Measurements from ENCODE around the gene OSBPL8. TPM values are rescaled to one million over a fixed set of nuclear protein-coding genes. Genes with fewer than 3 reads are reported as not detected.
"Not testable (repeated sequence)": the region's sequence is repeated elsewhere in the genome, so short reads cannot be mapped to it uniquely, and the experiment has no call there.

The OSBPL8 gene
- total RNA-seq, 2 donors from 2014 or later: 141 to 146 TPM

DNA sequence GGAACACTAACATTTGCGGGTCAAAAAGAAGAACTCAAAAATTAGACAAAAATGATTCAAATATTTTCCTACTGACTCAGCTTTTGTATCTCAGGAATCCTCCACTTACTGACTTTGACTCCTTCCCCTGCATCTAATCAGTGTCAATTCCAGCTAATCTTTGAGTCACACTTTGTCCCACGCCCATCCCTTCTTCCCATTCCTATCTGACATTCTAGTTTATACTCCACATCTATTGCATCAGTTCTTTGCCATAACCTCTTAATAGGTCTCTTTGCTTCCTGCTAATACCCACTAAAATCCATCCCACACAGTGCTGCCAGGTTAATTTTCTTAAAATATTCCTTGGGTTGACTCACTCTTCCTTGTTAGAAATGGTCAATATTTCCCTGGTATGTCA, 230.4 kb downstream of the OSBPL8 start:
- no peaks in the 10 kb centered on the region for H3K4me1 Mint-ChIP-seq
- ATAC-seq (no peak), DNase-seq (no peak)
- H3K4me3 Mint-ChIP-seq: no peak overlapping the region
- peaks cover 34% of the 10 kb centered on the region for H3K27me3 Mint-ChIP-seq
- H3K27ac Mint-ChIP-seq: no peak overlapping the region
- no peaks in the 10 kb centered on the region for H3K36me3 Mint-ChIP-seq (ENCODE audit: low read depth)
- H3K9me3 ChIP-seq (ENCODE audit: control insufficient read depth, low read length, poor library complexity, severe bottlenecking): no peaks in the 10 kb centered on the region

DNA sequence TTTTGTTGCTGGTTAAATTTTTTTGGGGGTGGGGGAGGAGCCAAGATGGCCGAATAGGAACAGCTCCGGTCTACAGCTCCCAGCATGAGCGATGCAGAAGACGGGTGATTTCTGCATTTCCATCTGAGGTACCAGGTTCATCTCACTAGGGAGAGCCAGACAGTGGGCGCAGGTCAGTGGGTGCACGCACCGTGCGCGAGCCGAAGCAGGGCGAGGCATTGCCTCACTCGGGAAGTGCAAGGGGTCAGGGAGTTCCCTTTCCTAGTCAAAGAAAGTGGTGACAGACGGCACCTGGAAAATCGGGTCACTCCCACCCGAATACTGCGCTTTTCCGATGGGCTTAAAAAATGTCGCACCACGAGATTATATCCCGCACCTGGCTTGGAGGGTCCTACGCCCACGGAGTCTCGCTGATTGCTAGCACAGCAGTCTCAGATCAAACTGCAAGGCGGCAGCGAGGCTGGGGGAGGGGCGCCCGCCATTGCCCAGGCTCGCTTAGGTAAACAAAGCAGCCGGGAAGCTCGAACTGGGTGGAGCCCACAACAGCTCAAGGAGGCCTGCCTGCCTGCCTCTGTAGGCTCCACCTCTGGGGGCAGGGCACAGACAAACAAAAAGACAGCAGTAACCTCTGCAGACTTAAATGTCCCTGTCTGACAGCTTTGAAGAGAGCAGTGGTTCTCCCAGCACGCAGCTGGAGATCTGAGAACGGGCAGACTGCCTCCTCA, 239.8 kb downstream of the OSBPL8 start:
- not testable (repeated sequence) for H3K4me3 Mint-ChIP-seq; H3K9me3 ChIP-seq (ENCODE audit: control insufficient read depth, low read length, poor library complexity, severe bottlenecking); H3K27ac Mint-ChIP-seq; DNase-seq; H3K36me3 Mint-ChIP-seq (ENCODE audit: low read depth); ATAC-seq; H3K4me1 Mint-ChIP-seq
- H3K27me3 Mint-ChIP-seq: peaks cover 32% of the 10 kb centered on the region

DNA sequence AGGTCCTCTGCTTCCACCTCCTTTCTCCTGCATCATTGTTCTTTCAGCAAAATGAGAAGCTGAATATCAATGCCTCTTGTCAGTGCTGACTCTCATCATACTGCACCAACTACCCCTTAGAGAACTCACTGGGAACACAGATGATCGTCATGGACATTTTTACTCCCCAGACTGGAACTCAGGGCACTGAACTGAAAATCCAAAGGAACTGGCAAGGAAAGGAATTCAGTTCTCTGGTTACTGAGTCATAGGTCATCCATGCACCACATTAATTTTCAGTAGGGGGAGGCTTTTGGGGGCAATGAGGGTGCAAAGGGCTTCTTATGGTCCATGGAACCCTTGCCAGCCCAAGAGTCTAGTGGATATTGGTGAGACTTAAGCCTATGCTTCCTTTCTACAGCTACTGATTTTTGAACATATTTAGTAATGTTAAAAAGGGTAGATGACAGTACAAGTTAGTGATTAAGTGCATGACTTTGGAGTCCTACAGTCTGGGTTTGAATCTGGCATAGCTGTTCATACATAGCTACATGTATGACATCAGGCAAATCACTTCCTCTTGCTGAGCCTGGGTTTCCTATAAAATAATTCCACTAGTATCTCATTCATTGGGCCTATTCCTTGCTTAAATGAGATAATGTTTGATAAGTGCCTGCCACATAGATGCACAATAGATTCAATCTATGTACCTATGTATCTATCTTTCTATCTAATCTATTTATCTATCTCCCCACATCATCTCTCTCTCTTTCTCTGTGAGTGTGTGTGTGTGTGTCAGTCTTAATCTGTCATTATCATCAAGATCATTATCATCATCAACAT, 240.6 kb downstream of the OSBPL8 start:
- peaks cover 32% of the 10 kb centered on the region for H3K27me3 Mint-ChIP-seq

DNA sequence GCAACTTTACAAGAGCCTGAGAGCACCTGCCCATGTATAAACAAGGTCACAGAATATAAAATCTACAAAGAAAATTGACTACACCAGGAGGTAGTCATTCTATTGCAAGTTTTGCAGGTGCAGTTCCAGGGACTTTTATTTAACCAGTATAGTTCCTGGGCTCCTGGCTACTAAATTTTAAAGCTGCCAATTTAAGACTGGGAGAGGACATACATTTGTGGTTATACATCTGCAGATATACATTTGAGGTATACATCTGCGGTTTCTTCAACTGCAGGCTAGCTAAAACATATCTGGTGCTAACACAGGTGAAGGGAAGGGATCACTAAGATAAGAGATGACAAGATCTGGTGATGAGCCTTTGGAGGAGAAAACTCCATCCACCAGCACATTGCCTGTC, 241.6 kb downstream of the OSBPL8 start:
- no peak overlapping the region for H3K4me3 Mint-ChIP-seq
- peaks cover 36% of the 10 kb centered on the region for H3K27me3 Mint-ChIP-seq
- no peak for DNase-seq
- no peaks in the 10 kb centered on the region for H3K36me3 Mint-ChIP-seq (ENCODE audit: low read depth)
- no peaks in the 10 kb centered on the region for H3K9me3 ChIP-seq (ENCODE audit: control insufficient read depth, low read length, poor library complexity, severe bottlenecking)
- ATAC-seq: no peak
- no peaks in the 10 kb centered on the region for H3K4me1 Mint-ChIP-seq
- no peak overlapping the region for H3K27ac Mint-ChIP-seq

More for the DNA sequence above, 240.6 kb downstream of the OSBPL8 start:
- Mint-ChIP-seq H3K4me1 (no peaks in the 10 kb centered on the region), H3K27ac (no peak overlapping the region), H3K4me3 (no peak overlapping the region), H3K36me3 (ENCODE audit: low read depth) (no peaks in the 10 kb centered on the region)
- H3K9me3 ChIP-seq (ENCODE audit: control insufficient read depth, low read length, poor library complexity, severe bottlenecking): no peaks in the 10 kb centered on the region
- DNase-seq: no peak
- no peak for ATAC-seq

DNA sequence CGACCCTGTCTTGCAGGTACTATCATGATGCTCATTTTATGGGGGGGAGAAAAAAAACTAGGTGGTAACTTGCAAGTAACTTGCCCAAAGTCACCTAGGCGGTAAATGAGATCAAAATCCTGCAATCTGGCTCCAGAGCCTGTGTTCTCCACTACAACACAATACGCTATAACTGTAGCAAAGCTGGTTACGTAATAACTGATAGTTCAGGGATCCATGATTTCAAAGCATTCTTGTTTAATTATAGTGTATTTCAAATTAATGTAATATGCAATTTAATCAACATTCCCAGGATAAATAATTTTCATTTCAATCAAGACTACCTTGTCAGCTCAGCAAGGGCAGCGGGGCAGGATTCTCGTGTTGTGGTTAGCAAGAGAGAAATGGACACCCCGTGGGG, 243.1 kb downstream of the OSBPL8 start:
- Mint-ChIP-seq H3K27me3 (peaks cover 44% of the 10 kb centered on the region), H3K4me1 (no peaks in the 10 kb centered on the region), H3K27ac (no peak overlapping the region), H3K36me3 (ENCODE audit: low read depth) (no peaks in the 10 kb centered on the region), H3K4me3 (no peak overlapping the region)
- ATAC-seq (no peak), DNase-seq (no peak)
- no peaks in the 10 kb centered on the region for H3K9me3 ChIP-seq (ENCODE audit: control insufficient read depth, low read length, poor library complexity, severe bottlenecking)

DNA sequence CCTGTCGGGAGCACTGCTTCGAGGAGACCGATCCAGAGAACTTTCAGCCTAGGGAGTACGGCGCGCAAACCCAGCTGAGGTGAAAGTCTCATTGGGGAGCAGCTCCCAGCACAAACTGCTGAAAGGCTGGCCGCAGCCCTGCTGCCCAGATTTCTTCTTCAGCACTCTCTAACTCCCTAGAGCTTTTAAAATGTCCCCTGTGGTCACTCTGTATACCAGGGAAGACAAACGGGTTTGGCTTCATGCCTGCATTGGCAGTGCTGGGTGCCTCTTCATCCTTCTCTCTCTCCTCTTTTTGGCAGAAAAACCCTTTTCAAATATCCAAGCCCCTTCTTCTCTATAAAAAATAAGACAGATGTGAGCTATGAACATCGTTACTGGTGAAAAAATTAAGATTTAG, 246.3 kb downstream of the OSBPL8 start:
- Mint-ChIP-seq H3K4me3 (no peak overlapping the region), H3K4me1 (no peaks in the 10 kb centered on the region), H3K27ac (no peak overlapping the region), H3K36me3 (ENCODE audit: low read depth) (no peaks in the 10 kb centered on the region), H3K27me3 (peaks cover 45% of the 10 kb centered on the region)
- DNase-seq (no peak), ATAC-seq (no peak)
- no peaks in the 10 kb centered on the region for H3K9me3 ChIP-seq (ENCODE audit: control insufficient read depth, low read length, poor library complexity, severe bottlenecking)

DNA sequence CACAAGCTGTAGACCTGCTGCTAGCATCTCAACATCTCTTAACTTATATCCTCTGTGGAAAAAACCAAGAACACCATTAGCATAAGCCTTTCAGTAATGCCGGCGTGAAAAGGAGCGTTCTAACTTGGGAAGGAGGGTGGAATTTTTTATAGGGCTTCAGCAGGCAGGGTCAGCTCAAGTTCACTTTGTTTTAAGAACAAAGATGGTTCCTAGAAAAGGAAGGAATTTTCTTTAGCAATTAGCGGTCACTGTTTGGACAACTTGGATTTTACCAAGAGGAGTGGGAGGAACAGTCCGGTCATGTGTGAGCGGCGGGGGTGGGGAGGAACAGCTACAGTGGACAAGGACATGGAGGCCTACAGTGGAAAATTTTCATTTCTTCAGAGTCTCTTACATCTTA, 247.3 kb downstream of the OSBPL8 start:
- no peaks in the 10 kb centered on the region for H3K9me3 ChIP-seq (ENCODE audit: control insufficient read depth, low read length, poor library complexity, severe bottlenecking)
- no peaks in the 10 kb centered on the region for H3K4me1 Mint-ChIP-seq
- H3K36me3 Mint-ChIP-seq (ENCODE audit: low read depth): no peaks in the 10 kb centered on the region
- peaks cover 48% of the 10 kb centered on the region for H3K27me3 Mint-ChIP-seq
- ATAC-seq (no peak), DNase-seq (no peak)
- no peak overlapping the region for H3K4me3 Mint-ChIP-seq
- H3K27ac Mint-ChIP-seq: no peak overlapping the region

DNA sequence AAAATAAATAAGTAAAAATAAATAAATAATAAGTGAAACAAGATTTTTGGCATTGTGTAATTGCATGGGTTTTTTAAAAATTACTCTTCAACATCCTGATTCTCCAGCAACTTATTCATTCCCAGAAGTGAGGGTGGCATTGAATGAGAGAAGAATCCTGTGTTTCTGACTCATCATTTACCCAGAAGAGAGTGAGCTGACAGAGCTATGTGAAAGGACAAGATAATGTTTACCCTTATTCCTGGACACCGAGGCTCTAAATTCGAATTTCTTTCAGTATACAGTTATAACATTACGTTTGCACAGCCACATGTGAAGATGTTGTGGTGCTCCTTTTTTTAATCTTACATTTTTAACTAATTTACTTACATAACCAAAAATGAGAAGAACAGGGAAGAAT, 247.8 kb downstream of the OSBPL8 start:
- no peak for DNase-seq
- Mint-ChIP-seq H3K36me3 (ENCODE audit: low read depth) (no peaks in the 10 kb centered on the region), H3K4me3 (no peak overlapping the region), H3K4me1 (no peaks in the 10 kb centered on the region), H3K27me3 (peaks cover 49% of the 10 kb centered on the region), H3K27ac (no peak overlapping the region)
- H3K9me3 ChIP-seq (ENCODE audit: control insufficient read depth, low read length, poor library complexity, severe bottlenecking): no peaks in the 10 kb centered on the region
- ATAC-seq: no peak

DNA sequence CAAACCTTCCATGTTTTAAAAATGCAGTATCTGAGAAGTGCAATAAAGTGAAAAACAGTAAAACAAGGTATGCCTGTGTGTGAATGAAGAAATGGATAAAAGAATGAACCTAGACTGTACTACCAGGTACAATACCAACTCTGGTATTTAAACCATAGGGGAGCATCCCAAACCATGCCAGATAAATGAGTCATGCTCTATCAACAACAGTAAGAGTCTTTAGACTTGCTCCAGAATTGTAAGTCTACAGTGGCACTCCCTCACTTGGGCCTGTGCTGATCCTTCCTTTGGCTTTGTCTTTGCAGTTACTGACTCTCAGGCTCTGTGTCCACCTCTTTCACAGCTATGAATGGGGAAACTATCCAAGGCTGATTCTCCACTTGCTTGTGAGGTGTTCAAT, 249.5 kb downstream of the OSBPL8 start:
- Mint-ChIP-seq H3K4me1 (no peaks in the 10 kb centered on the region), H3K4me3 (no peak overlapping the region), H3K27ac (no peak overlapping the region), H3K36me3 (ENCODE audit: low read depth) (no peaks in the 10 kb centered on the region), H3K27me3 (peaks cover 34% of the 10 kb centered on the region)
- H3K9me3 ChIP-seq (ENCODE audit: control insufficient read depth, low read length, poor library complexity, severe bottlenecking): no peaks in the 10 kb centered on the region
- no peak for ATAC-seq
- no peak for DNase-seq

DNA sequence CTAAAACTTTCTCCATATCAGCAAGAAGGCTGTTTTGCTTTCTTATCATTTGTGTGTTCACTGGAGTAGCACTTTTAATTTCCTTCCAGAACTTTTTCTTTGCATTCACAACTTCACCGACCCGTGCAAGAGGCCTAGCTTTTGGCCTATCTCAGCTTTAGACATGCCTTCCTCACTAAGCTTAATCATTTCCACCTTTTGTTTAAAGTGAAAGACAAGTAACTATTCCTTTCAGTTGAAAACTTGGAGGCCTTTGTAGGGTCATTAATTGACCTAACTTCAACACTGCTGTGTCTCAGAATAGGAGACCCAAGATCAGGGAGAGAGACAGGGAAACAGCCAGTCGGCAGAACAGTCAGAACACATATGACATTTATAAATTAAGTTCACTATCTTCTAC, 250.7 kb downstream of the OSBPL8 start:
- no peaks in the 10 kb centered on the region for H3K9me3 ChIP-seq (ENCODE audit: control insufficient read depth, low read length, poor library complexity, severe bottlenecking)
- H3K36me3 Mint-ChIP-seq (ENCODE audit: low read depth): no peaks in the 10 kb centered on the region
- ATAC-seq (no peak), DNase-seq (no peak)
- H3K27ac Mint-ChIP-seq: no peak overlapping the region
- H3K4me3 Mint-ChIP-seq: no peak overlapping the region
- peaks cover 31% of the 10 kb centered on the region for H3K27me3 Mint-ChIP-seq
- H3K4me1 Mint-ChIP-seq: no peaks in the 10 kb centered on the region

DNA sequence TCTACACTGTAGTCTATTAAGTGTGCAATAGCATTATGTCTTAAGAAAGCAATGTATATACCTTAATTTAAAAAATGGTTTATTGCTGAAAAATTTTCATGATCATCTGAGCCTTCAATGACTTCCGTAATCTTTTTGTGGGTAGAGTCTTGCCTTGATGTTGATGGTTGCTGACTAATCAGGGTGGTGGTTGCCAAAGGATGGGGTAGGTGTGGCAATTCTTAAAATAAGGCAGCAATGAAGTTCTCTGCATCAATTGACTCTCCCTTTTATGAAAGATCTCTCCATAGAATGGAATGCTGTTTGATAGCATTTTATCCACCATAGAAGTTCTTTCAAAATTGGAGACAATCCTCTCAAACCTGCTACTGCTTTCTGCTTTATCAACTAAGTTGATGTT, 252.5 kb downstream of the OSBPL8 start:
- H3K4me1 Mint-ChIP-seq: no peaks in the 10 kb centered on the region
- DNase-seq: no peak
- ATAC-seq: no peak
- H3K9me3 ChIP-seq (ENCODE audit: control insufficient read depth, low read length, poor library complexity, severe bottlenecking): no peaks in the 10 kb centered on the region
- H3K27me3 Mint-ChIP-seq: peaks cover 22% of the 10 kb centered on the region
- no peak overlapping the region for H3K27ac Mint-ChIP-seq
- H3K4me3 Mint-ChIP-seq: no peak overlapping the region
- no peaks in the 10 kb centered on the region for H3K36me3 Mint-ChIP-seq (ENCODE audit: low read depth)

DNA sequence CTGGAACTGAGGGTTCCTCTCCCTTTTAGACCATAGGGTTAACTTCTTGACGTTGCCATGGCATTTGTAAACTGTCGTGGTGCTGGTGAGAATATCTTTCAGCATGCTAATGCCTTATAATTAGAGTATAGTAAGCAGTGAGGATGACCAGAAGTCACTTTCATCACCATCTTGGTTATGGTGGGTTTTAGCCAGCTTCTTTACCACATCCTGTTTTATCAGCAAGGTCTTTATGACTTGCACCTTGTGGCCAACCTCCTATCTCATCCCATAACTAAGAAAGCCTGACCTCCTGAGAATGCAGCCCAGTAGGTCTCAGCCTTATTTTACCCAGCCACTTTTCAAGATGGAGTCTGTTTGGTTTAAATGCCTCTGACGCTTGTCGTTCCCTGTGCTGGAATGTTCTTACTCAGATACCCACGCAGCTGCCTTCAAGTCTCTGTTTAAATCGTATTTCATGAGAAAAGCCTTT, 255.5 kb downstream of the OSBPL8 start:
- Mint-ChIP-seq H3K36me3 (ENCODE audit: low read depth) (no peaks in the 10 kb centered on the region), H3K27ac (no peak overlapping the region), H3K4me1 (no peaks in the 10 kb centered on the region)

DNA sequence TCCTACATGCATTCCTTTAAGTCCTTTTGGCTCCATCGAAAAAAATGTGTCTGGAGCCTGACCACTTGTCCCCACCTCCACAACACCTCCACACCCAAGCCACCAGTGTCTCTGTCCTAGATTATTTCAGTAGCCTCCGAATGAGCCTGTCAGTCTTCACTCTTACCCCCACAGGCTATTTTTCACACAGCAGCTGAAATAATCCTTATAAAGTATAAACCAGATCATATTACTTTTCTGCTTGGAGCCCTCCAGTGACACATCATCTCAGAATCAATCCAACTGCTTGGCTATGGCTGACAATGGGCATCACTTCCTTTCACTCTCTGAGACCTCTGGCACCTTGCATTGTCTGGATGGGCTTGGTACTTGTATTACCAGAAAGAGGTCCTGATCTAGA, 256.2 kb downstream of the OSBPL8 start:
- Mint-ChIP-seq H3K4me1 (no peaks in the 10 kb centered on the region), H3K36me3 (ENCODE audit: low read depth) (no peaks in the 10 kb centered on the region), H3K27me3 (peaks cover 6% of the 10 kb centered on the region), H3K27ac (no peak overlapping the region), H3K4me3 (no peak overlapping the region)
- ATAC-seq (no peak), DNase-seq (no peak)
- H3K9me3 ChIP-seq (ENCODE audit: control insufficient read depth, low read length, poor library complexity, severe bottlenecking): no peaks in the 10 kb centered on the region

More for the DNA sequence above, 255.5 kb downstream of the OSBPL8 start:
- DNase-seq (no peak), ATAC-seq (no peak)
- H3K9me3 ChIP-seq (ENCODE audit: control insufficient read depth, low read length, poor library complexity, severe bottlenecking): no peaks in the 10 kb centered on the region
- Mint-ChIP-seq H3K27me3 (peaks cover 6% of the 10 kb centered on the region), H3K4me3 (no peak overlapping the region)
